Activated T-cell treated with anti-CD3 and anti-CD28 coated beads for 1 hour (primary cell): Measurements from ENCODE around the gene TMEM54.

Source experiments
- DNase-seq: peaks from one replicate; pipeline ENCODE4 v3.0.0-alpha.2; 2020; ENCODE audit warnings: low read depth

Gene TMEM54

DNA sequence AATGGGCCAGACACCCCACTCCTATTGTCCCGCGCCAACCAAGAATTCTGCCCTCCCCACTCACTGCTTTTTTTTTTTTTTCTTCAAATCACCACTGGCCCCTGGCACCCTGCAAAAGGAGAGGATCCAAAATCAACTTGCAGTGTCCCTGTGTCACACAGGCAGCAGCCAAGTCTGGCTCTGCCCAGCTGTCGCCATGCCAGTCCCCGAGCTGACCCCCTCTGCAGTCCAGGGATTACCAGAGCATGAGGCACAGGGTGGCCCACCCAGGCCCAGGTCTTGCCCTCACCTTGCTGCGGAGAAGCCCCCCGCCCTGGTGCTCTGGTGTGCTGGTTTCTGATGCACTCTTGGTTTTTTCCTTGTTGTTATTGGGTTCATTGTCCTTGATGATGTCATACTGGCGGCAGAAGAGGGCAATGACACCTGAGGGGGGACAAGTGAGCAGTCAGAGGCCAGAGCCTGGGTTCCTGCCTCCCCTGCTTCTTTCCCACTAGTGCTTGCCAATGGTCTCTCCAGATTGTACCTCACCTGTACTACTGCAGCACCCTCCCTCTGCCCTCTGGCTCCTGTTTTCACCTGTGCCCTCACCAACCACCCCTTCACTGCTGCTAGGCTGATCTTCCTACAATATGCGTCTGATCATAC is 36.7 kb downstream of the TMEM54 start:
- DNase-seq, result no peak

GRCh38 chr1:32863881-32864245 is 37.3 kb downstream of the TMEM54 start:
- no peak for DNase-seq

GRCh38 chr1:32863218-32863880 is 37.8 kb downstream of the TMEM54 start:
- DNase-seq, result no peak

GRCh38 chr1:32861904-32862695 is 39.1 kb downstream of the TMEM54 start:
- no peak for DNase-seq

DNA sequence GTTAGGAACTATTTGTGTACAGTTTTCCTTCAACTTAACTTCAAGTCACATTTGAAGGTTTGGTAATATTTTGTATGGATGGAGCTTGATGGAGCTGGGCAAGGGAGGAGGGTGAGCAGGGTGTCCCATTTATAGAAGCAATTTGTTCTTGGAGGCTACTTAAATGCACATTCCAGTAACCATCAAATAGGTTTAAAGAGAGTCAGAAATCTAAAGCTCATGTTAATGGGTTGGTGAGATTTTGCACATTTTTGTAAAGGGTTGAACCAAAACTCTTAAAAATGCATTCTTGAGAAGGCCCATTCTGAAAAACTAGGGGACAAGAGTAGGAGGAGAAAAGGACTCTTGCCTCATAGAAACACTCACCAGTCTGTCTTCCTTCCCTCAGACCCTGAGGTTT is 40.6 kb downstream of the TMEM54 start:
- DNase-seq, result no peak

GRCh38 chr1:32859915-32860314 is 41.3 kb downstream of the TMEM54 start:
- DNase-seq, result no peak

DNA sequence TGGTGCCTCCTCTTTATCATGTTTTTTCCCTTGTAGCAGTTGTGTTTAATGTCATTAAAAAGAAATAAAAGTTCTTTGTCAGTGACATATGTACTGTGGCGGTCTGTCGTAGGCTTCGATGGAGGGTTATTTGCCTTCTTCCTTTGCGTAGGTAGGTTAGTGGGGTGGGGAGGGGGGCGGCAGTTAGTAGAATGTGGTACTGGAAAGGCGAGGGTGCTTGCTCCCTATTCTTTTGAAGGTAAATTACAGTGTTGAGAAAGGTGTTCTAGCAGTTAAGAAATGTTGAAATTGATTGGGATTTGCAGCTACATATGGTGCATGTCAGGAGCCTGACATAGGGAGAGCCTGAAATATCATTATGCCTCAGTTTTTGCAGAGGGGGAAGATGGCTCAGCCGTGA is 42.4 kb downstream of the TMEM54 start:
- DNase-seq, result no peak

DNA sequence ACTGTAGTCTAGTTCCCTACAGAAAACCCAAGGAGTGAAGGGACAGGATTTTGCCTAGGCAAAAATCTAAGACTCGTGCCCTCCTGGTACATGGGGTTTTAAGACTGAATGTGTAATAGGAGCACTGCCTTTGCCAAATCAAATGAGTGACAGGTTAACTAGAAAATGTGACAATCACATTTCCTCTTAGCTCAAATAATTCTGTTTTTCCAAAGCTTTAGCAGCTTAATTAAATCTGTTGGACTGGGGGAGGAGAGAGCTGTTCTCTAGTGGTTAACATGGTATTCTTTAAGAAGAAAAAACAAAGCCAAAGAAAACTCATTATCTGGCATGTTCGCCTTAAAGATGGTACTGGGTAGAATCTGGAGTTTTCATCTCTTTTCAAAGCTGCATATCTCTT is 43.1 kb downstream of the TMEM54 start:
- DNase-seq, result no peak

- no peak for DNase-seq
Observed at GRCh38 chr1:32855861-32856617, 45.1 kb downstream of the TMEM54 start.

GRCh38 chr1:32848354-32849063 is 52.7 kb downstream of the TMEM54 start:
- DNase-seq, result no peak
